DMS79 (cell line): ENCODE data around the gene CHAC2.
"Not testable (repeated sequence)": the region's sequence is repeated elsewhere in the genome, so short reads cannot be mapped to it uniquely, and the experiment has no call there.

ENCODE experiments used
- DNase-seq: peaks from one replicate; lab custom pipeline; 2025; lab: John Stamatoyannopoulos, UW

The CHAC2 gene

DNA sequence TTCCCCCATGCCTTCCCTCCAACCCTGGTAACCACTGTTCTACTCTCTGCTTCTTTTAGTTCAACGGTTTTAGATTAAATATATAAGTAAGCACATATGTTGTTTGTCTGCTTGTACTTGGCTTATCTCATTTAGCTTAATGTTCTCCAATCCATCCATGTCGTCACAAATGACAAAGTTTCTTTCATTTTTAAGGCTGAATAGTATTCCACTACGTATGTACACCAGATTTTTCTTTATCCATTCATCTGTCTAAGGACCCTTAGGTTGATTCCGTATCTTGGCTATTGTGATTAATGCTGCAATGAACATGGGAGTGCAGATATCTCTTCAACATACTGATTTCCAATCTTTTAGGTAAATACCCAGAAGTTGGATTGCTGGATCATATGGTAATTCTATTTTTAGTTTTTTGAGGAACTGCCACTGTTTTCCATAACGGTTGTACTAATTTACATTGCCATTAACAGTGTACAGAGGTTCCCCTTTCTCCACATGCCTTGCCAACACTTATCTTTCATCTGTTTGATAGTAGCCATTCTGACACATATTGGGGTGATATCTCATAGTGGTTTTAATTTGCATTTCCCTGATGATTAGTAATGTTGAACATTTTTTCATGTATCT lies 11.0 kb downstream of the CHAC2 start:
- DNase-seq: no peak

GRCh38 chr2:53780056-53780455 lies 12.5 kb downstream of the CHAC2 start:
- no peak for DNase-seq

DNA sequence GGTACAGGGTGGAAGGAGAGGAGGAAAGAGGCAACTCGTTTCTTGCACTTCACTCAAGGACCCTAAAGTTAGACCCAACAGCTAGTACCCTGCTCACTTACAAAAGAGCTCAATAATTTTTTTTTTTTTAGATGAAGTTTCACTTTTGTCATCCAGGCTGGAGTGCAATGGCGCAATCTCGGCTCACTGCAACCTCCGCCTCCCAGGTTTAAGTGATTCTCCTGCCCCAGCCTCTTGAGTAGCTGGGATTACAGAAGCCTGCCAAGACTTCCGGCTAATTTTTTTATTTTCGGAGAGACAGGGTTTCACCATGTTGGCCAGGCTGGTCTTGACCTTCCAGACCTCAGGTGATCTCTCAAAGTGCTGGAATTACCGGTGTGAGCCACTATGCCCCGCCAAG lies 15.1 kb downstream of the CHAC2 start:
- no peak for DNase-seq

GRCh38 chr2:53784436-53784835 lies 16.8 kb downstream of the CHAC2 start:
- no peak for DNase-seq

DNA sequence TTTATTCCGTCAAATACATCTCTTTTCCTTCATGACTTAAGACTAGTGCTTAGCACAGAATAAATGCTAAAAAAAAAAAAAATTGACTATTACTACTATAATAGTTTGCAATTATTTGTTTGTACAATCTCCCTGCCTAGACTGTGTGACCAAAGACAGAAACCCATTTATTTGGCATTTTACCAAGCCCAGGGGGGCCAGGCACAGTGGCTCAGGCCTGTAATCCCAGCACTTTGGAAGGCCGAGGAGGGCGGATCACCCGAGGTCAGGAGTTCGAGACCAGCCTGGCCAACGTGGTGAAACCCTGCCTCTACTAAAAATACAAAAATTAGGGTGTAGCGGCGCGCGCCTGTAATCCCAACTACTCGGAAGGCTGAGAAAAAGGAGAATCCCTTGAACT lies 17.8 kb downstream of the CHAC2 start:
- DNase-seq: no peak

DNA sequence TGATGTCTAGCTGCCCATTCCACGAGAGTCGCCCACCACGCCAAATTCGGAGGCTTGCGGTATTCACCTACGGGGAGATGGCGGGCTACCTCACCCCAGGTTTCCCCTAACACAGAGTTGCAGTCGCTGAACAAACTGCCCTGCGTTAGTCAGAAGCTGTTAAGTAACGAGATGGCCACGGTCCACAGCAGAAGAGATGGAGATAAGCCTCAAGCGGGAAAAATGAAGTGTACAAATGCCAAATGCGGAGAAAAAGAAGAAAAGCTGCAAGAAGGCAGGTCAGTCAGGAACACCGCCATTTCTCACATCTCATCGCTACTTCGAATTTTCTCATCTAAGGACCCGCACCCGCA lies 18.7 kb downstream of the CHAC2 start:
- peak; percentile 48 for DNase-seq

DNA sequence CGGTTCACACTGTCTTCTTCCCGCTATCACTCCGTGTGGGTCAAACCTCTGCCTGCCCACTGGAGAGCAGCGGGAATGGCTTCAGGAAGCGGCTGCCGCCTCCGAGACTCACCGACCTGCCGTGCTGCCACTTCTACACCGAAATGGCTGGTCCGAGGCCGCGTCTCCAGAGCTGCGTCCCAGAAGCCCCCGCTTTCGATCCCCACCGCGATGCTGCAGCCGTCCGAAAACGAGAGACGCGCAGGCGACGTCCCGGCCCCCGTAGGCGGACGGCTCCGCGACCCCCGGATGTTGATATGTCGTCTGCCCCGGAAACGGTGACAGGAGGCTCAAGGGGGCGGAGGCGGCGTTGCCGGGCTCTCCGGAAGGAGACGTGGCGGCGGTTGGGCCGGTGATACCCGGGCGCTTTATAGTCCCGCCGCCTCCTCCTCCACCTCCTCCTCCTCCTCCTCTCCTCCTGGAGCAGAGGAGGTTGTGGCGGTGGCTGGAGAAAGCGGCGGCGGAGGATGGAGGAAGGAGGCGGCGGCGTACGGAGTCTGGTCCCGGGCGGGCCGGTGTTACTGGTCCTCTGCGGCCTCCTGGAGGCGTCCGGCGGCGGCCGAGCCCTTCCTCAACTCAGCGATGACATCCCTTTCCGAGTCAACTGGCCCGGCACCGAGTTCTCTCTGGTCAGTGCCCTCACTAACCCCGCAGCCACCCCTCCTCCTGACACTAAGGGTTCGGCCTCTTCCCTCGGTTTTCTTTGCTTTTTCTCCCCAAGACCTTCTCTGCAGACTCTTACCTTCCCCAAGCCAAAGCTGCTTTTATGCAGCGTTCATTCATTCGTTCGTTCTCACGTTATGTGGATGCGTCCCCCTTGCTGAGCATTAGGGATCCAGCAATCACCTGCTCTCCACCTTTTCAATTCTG lies 19.4 kb downstream of the CHAC2 start, which contains the start of the genes ASB3 and ERLEC1:
ASB3 (minus strand) TSS at position 249 of the 909 bp plus-strand sequence. CDS start 21,381 bp downstream, outside the sequence.
ERLEC1 (plus strand) TSS at position 340 of the 909 bp plus-strand sequence; CDS start at position 507, 167 bp downstream.
- DNase-seq: peak; percentile 89

DNA sequence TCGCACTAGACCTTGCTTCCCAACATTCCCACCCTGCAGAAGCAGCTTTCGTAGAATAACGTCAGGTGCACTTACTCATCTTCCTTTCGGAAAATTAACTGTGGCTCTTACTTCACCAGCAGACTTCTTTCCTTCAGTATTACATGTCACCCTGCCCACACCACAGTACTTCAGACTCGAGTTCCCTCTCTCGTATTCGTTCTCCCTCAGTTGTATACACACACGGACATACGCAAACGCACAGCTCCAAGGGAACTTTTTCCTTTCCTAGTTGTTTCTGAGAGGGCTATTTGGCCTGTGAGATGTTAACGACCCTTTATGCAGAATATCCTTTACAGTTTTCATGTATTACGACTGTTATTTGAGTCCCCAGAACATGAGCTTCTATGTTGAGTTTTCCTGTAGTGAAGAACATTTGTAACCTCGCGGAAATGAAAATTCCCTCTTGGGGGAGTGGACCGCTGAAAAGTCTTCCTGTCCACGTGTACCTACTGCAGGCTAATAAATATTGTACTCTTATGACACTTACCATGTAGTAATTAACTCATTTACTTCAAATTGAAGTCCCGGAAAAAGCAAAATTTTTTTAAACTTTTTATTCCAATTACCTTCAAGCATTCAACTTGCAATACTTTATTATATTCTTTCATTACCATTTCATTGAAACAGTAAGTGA lies 20.1 kb downstream of the CHAC2 start:
- DNase-seq: no peak

DNA sequence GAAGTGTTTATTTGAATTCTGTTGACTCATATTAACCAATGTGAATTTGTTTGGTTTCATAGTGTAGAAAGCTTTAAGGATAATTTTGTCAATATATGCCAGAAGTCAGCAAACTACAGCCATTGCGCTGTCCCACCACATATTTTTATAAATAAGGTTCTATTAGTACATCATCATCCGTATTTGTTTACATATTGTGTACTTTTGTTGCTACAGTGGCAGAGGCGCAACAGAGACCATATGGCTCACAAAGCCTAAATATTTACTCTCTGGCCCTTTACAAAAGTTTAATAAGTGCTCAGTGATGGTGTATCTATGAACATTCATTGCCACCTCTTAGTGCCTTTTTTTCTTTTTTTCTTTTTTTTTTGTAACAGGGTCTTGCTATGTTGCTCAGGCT lies 25.7 kb downstream of the CHAC2 start:
- DNase-seq: no peak

DNA sequence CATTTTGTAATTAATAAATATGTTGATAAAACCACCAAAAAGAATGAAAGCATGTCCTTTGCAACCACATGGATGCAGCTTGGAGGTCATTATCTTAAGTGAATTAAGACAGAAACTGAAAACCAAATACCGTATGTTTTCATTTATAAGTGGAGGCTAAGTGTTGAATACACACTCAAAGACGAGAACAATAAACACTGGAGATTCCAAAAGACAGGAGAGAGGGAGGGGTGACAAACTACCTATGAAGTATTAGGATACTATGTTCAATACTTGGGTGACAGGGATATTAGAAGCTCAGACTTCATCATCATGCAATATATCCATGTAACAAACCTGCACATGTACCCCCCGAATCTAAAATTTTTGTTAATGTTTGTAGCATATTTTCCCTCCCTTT lies 26.2 kb downstream of the CHAC2 start:
- DNase-seq: no peak

DNA sequence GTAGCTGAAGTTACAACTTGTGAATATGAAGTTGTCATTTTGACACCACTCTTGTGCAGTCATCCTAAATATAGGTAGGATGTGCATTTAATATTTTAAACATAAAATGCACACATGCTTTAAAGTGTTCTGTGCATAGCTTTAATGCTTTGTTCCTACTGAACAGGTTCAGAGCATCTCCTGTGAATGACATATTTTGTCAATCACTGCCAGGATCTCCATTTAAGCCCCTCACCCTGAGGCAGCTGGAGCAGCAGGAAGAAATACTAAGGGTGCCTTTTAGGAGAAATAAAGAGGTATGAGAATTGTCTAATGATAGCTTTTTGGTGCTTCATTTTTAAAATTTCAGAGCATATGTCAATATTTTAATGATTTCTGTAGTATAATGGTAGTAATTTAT lies 33.9 kb downstream of the CHAC2 start:
- no peak for DNase-seq

GRCh38 chr2:53802617-53803151 lies 35.1 kb downstream of the CHAC2 start:
- DNase-seq: no peak

GRCh38 chr2:53811601-53812000 lies 44.0 kb downstream of the CHAC2 start:
- no peak for DNase-seq

DNA sequence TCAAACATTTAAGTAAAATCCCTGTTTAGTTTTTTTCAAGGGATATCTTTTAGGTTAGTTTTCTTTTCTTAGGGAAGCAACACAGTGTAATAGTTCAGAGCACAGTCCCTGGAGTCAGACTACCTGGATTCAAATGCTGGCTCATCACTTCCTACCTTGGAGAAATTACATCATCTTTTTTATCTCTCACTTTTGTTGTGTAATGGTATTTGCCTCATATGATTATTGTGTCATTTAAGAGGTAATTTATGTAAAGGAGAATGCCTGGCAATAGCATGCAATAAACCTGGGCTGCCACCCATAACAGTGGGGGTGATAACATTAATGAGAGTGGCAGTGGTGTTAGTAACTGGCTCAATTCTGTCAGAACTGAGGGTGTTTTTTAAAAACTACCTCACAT lies 45.5 kb downstream of the CHAC2 start:
- DNase-seq: no peak

DNA sequence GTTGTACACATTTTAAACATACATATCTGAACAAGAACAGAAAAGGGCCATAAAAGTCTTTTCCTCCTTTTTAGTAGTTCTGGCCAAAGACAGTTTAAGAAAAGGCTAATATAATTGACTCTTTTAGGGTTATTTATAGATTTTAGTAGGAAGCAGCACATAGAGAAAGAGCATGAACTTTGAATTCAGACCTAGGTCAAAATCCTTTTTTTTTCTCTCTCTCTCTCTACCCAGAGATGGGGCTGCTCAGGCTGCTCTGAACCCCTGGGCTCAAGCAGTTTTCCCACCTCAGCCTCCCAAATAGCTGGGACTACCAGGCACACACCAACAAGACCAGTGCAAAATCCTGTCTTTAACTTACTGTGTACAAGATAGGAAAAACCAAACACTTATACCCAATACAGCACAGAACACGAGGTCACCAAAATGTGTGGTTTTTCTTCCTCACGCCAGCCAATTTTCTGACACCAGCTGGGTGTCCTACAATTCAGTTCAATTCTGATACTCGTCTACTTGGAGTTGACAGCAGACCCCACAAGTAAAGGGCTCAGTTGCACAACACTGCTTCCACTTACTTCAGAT lies 51.3 kb downstream of the CHAC2 start:
- no peak for DNase-seq

GRCh38 chr2:53819634-53820033 lies 52.0 kb downstream of the CHAC2 start:
- DNase-seq: no peak

DNA sequence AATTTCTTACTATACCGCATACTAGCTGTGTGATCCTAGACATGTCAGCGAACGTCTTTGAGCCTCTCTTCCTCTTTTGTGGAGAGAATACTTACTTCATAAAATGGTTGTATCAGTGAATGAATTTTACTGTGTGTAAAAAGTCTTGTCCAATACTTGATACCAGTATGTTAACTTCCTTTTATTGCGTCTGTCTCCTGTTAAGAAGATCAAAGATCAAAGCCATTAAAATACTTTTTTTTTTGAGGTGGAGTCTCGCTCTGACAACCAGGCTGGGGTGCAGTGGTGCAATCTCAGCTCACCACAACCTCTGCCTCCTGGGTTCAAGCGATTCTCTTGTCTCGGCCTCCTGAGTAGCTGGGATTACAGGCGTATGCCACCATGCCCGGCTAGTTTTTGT lies 52.4 kb downstream of the CHAC2 start:
- DNase-seq: no peak

DNA sequence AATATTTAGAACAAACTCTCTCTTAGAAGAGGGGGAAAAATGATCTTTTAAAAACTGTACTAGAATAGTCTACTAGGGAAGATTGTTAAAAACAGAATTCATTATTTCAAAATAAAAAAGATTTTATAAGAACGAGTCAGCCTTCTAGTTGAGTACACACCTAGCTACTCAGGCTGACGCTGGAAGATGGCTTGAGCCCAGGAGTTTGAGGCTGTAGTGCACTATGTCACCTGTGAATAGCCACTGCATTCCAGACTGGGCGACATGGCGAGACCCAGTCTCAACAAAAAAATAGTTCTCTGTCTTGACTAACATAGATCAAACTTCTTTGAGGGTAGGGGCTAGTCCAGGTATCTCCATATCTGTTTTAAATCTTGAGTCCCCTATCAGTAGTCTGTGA lies 53.1 kb downstream of the CHAC2 start:
- DNase-seq: no peak

- DNase-seq: no peak
Observed at GRCh38 chr2:53821810-53822209, 54.2 kb downstream of the CHAC2 start.

GRCh38 chr2:53823639-53824038 lies 56.0 kb downstream of the CHAC2 start:
- DNase-seq: not testable (repeated sequence)
